Dermis microvascular lymphatic vessel endothelial cell (primary cell): ENCODE results near the gene ATP4B. TPM values are rescaled to one million over a fixed set of nuclear protein-coding genes. Genes with fewer than 3 reads are reported as not detected.

Experiments used
- DNase-seq, 2 donors: peaks; one replicate each; pipeline versions ENCODE4 v3.0.0 to v3.0.0-alpha.2; 2010; ENCODE audit warnings: low read depth in 2 of 2
- total RNA-seq: library from RNA; depleted of rRNA; stranded (reverse); fragments of >200 nt; gene quantifications from 2 replicates; pipeline ENCODE4 v1.2.1, GENCODE V29; 2014

The ATP4B gene
- not detected in 2 replicates for total RNA-seq

DNA sequence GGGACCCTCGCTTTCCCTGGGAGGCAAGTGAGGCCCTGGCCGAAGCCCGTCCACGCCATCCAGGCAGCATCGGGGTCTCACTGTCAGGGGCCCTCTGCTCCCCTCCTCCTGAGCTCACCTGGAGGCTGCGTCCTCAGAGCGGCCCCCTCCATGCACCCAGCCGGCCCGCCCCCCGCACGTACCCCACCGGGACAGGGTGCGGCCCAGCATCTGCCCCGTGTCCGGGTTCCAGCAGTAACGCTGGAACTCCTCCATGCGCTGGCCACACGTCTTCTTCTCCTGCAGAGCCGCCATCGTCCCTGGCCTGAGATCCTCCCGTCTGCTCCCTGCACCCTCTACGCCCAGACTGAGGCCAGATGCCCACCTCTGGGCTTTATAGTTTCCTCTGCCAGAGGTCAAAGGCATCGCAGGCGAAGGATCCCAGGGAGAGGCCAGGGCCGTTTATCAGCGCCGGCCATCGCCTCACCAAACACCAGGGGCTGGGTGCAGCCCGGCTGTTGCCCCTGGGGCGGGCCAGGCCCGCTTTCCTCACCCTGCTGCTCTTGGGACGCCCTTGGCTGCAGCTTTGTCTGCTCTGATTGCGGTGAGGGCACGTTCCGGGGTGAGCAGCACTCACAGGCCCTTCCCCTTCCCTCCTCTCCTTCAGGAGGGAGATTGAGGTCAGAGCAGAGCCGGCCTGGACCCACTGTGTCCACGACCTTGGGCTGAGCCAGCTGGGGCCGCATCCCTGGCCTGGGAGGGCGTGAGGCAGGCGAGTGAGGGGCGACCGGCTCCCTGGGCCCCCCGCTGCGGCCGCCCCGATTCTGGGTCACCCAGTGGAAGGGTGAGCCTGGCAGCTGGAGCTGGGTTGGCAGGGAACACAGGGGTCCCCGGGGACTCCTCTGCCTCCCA lies at the start of gene ATP4B:
TSS of gene ATP4B (minus strand) at position 348 of the 891 bp plus-strand sequence. CDS start at position 294, 54 bp downstream.
- DNase-seq: no peak

DNA sequence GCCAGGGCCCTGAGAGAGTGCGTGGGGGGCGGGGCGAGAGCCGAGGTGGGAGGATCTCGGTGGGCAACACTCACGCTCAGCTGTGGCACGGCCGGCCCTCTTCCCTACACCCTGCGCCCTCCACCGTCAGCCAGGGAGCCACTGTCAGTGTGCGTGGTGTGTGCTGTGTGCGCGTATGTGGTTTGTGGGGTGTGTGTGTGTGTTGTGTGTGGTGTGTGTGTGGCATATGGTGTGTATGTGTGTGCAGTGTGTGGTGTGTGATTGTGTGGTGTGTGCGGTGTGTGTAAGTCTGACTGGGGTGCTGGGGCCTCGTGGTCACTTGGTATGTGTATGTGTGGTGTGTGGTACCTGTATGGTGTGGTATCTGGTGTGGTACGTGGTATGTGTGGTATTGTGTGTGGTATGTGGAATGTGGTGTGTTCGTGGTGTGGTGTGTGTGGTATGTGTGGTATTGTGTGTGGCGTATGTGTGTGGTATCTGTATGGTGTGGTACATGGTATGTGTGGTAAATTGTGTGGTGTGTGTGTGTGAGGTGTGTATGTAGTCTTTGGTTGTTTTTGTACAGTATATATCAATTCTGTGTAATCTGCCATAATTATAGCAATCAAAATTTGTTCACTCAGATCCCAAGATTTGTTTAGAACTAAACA lies 14.1 kb upstream of the ATP4B start:
- DNase-seq: no peak

DNA sequence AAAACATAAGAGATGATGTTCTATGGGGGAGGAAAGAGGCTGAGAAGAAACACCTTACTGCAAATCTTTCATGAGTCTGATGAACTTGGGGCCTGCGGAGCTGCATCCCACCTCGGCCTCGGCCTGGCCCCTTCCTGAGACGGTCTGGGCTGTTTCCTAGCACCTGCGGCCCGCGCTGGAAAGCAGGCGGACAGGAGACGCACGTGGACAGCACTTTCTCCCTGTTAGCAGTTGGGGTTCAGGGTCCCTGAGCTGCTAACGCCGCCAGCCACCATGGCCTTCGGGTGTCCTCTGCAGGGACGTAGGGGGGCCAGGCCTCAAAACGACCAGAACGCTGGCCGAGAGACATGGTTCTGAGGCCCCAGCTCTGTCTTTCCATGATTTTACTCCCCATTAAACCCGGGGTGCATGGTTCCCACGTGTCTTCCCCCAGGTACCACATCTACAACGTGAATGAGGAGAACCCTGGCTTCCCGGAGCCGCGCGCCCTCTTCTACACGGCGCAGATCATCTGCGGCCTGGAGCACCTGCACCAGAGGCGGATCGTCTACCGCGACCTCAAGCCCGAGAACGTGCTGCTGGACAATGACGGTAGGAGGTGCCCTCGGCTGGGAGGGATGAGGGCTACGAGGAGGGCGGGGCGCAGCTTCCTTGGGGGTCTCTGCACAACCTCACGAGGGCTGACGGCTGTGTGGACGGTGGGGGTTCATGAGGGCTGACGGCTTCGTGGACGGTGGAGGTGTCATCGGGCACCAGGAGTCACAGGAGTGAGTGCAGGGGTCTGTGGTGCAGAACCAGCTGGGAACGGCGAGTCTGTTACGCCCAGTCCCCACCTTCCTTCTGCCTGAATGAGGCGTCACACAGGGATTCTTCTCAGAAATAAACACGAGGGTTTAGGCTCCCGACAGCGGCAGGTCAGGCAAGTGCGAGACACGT lies 13.3 kb upstream of the ATP4B start:
- no peak for DNase-seq

DNA sequence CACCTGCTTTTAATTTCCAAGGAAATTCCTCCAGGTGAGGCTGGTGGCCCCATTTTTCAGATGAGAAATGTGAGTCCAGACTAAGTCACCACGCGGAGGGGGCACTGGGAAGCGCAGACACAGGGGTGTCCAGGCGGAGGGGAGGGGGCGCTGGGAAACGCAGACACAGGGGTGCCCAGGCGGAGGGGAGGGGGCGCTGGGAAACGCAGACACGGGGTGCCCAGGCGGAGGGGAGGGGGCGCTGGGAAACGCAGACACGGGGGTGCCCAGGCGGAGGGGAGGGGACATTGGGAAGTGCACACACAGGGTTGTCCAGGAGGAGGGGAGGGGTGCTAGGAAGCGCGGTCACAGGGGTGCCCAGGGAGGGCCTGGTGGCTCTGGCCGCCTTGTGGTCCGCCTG lies 12.5 kb upstream of the ATP4B start:
- no peak for DNase-seq

DNA sequence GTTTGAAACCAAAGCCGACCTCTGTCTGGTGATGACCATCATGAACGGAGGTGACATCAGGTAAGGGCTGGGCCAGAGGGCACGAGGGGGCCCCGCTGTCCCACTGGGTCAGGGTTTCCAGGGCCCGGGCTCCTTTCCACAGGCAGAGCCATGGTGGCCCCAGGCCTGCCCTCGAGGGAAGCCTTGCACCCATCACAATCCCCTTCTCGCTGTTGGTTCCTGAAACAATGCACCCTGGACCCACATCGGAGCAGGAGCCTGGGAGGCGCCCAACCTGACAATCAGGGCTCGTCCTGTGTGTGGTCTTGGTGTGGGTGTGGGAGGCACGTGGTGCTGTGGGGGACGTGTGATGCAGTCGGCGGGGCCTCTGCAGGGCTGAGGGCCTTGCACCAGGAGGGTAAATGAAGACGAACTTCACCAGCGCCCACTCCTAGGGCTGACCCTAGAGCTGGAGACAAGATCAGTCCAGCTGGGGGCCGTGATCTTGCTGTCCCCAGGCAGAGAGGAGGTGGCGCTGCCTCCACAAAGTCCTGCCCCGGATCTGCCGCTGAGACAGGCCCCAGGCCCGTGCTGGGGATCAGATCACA lies 11.8 kb upstream of the ATP4B start:
- DNase-seq: no peak

DNA sequence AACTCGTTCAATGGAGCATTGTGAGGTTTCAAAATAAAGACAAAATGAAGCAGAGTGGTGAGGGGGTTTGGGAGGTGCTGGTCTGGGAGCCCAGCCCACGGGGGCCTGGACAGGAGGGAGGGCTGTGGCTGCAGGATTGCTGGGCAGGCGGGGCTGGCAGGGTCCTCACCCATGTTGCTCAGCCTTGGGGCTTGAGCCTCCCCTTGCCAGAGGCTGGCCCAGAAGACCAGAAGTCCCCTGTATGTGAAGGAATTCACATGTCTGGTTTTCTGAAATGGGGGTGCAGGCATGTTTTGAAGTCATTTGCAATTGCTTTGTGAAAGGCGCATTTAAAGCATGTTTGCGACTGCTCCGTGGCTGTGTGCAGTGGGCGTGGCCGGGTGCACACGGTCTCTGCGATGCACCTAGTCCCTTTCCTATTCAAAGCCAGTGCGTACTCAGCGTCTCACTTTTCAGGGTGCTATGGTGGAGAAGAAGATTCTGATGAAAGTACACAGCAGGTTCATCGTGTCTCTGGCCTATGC lies 11.3 kb upstream of the ATP4B start:
- no peak for DNase-seq

DNA sequence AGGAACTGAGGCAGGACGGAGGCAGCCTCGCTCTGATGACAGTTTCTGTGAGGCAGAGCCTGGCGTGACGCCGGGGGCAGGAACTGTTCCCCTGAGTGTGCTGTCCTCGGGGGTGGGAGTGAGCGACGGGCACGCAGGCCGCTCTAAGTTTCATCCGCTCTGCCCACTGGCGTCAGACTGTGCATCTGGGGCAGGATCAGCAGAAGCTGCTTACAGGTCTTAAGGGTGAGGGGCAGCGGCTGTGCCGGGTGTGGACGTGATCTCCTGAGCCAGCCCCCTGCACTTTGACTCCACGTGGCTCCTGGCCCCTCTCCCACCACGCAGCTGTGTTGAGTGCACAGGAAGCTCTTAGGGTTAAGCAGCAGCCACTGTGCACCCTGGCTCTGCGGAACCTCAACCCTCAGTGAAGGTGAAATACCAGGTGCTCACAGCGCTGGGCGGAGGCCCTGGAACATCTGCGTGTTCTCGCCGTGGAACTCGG lies 10.5 kb upstream of the ATP4B start:
- no peak for DNase-seq

DNA sequence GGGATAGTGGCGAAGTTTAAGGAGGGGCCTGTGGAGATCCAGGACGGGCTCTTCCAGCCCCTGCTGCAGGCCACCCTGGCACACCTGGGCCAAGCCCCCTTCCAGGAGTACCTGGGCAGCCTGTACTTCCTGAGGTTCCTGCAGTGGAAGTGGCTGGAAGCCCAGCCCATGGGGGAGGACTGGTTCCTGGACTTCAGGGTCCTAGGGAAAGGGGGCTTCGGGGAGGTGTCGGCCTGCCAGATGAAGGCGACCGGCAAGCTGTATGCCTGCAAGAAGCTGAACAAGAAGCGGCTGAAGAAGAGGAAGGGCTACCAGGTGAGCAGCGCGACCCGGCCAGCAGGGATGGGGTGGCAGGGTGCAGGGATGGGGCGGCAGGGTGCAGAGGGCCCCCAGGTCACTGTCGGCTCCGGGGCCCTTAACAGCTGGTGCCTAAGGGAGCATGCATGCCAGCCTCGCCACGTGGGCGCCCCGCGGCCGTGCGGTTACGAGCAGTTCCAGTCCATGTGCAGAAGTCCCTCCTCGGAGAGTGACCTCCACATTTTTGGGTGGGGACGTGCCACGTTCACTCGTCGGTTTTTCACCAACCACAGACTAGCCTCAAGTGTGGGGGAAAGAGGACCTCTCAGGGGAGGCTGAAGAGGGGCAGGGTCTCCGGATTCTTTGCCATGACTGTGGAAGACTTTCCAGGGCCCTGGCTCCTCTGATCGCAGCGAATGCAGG lies 9.9 kb upstream of the ATP4B start:
- no peak for DNase-seq

DNA sequence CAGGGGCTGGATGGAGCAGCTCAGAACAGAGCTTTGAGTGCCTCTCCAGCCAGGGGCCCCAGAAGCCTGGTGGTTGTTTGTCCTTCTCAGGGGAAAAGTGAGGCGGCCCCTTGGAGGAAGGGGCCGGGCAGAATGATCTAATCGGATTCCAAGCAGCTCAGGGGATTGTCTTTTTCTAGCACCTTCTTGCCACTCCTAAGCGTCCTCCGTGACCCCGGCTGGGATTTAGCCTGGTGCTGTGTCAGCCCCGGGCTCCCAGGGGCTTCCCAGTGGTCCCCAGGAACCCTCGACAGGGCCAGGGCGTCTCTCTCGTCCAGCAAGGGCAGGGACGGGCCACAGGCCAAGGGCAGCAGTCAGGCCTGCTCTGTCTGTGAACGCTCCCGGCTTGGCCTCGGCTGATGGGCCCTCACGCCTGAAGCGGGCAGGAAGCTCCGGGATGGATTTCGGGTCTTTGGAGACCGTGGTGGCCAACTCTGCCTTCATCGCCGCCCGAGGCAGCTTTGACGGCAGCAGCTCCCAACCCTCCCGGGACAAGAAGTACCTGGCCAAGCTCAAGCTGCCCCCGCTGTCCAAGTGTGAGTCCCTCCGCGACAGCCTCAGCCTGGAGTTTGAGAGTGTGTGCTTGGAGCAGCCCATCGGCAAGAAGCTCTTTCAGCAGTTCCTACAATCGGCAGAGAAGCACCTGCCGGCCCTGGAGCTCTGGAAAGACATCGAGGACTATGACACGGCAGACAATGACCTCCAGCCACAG lies 9.1 kb upstream of the ATP4B start, which contains the start of gene GRK1:
TSS of gene GRK1 (plus strand) at position 269 of the 751 bp plus-strand sequence. CDS start at position 437, 168 bp downstream.
- no peak for DNase-seq

DNA sequence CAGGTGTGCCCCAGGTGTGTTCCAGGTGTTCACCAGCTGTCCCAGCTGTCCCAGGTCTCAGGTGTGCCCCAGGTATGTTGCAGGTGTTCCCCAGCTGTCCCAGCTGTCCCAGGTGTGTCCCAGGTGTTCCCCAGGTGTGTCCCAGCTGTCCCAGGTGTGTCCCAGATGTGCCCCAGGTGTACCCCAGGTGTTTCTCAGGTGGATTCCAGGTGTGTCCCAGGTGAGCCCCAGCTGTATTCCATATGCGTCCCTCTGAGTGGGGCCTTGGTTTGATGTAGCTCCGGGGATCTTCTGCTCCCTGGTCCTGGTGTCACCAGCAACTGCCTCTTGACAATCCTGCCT lies 8.3 kb upstream of the ATP4B start:
- DNase-seq: no peak

DNA sequence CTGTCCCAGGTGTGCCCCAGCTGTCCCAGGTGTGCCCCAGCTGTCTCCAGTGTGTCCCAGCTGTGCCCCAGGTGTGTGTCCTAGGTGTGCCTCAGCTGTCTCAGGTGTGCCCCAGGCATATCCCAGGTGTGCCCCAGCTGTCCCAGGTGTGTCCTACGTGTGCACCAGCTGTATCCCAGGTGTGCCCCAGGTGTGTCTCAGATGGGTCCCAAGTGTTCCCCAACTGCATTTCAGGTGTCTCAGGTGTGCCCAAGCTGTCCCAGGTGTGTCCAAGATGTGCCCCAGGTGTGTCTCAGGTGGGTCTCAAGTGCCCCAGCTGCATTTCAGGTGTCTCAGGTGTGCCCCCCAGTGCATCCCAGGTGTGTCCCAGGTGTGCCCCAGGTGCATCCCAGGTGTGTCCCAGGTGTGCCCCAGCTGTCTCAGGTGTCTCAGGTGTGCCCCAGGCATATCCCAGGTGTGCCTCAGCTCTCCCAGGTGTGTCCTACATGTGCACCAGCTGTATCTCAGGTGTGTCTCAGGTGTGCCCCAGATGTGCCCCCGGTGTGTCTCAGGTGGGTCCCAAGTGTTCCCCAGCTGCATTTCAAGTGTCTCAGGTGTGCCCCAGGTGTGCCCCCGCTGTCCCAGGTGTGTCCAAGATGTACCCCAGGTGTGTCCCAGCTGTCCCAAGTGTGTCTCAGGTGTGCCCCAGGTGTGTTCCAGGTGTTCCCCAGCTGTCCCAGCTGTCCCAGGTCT lies 7.8 kb upstream of the ATP4B start:
- no peak for DNase-seq

DNA sequence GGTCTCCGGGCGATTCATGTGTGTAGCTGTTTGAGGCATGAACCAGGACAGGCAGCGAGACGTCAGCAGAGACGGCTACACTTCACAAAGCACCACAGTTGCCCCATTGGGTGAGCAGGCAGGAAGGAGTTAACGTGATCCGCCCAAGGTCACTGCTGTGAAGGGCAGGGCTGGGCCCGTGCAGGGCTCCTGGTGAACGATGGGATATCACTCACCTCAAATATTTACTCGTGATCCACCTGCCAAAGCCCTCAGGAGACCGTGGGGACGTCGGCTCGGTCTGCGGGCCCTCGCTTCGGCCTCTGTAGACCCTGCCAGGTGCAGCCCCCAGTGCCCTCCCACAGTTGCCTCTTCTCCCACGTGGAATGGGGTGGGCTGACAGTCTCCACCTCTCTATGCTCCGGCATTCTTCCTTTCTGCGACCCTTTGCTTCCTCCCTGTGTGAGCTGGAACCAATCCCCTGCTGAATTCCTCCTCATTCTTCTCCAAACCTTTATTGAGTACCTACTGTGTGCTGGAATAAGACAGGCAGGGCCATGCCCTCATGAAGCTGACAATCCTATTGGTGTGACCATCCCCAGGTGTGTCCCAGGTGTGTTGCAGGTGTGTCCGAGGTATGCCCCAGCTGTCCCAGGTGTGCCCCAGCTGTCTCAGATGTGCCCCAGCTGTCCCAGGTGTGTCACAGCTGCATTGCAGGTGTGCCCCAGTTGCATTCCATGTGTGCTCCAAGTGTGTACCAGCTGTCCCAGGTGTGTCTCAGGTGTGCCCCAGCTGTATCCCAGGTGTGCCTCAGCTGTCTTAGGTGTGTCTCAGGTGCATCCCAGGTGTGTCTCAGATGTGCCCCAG lies 7.0 kb upstream of the ATP4B start:
- no peak for DNase-seq

DNA sequence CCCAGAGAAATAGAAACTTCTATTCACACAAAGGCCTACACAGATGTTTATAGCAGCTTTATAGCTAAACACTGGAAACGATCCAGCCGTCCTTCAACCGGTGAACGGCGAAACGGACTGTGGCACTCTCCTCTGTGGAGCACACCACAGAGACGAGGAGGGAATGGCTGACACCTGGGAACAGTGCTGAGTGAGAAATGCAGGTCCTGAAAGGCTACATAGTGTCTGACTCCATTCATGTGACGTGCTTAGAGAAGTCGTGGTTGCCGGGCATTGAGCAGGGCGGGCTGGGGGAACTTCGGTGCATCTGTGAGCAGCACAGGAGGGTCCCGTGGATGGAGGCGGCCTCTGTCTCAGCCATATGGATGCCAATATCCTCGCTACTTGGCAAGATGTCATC lies 5.9 kb upstream of the ATP4B start:
- DNase-seq: no peak

DNA sequence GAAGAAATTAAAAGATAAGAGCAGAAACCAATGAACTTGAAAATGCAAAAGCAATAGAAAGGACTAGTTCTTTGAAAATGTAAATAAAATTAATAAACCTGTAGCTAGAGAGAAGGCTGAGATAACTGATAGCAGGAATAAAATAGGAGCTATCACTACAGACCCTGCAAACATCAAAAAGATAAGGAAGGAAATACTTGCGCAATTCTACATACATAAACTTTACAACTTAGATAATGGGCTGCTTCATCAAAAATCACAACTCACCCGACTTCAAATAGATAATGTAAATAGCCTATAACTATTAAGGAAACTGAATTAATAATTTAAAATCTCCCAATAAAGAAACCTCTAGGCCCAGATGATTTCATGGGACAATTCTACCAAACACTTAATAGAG lies 3.5 kb upstream of the ATP4B start:
- DNase-seq: no peak

DNA sequence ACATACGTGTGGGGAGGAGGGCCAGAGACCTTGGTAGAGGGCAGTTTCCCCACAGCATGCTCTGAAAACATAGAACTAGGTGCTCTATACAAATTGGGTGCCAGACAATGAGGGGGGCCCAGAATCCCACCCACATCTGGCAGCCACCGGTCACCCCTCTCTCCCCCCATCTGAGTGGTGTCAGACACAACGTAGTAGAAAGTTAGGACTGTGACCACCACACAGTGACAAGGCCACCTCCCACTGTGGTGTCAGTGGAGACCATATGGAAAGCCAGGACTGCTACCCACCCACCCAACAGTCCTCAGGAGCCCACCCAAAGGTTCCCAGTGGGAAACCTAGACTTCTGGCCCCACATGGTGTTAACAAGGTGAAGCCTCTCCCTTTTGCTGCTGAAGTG lies 2.1 kb upstream of the ATP4B start:
- DNase-seq: no peak

DNA sequence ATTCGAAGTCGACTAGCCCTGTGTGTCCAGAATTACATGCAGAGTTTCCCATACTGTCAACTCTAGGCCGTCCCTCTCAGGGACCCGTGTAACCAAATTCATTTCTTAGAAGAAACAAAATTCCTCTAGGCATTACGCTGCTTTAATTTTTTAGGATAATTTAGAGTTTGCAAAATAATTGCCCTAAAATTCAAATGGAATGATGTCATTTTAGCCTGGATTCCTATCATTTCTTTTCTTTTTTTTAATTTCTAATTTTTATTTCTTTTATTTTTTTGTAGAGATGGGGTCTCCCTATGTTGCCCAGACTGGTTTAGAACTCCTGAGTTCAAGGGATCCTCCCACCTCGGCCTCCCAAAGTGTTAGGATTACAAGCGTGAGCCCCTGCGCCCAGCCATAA lies 1.3 kb upstream of the ATP4B start:
- DNase-seq: no peak

DNA sequence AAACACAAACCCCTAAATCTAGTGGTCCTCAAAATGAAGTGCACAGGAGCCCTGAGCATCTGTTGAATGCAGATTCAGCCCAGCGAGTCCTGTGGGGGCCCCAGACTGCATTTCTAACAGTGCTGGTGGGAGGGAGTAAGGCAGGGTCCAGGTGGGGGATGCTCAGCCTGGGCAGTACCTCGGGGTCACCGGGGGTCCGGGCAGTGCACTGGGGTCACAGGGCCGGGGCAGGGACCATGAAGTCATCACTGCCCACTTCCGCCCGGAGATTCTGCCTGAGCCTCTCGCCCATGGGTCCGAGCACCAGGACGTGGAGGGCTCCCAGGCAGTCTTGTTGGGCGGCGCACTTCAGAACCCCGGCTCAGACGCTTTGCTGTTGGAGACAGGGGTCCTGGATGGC lies 838 bp upstream of the ATP4B start:
- DNase-seq: no peak
